ENCODE data around the gene MEF2C.
"Not testable (repeated sequence)": the region's sequence is repeated elsewhere in the genome, so short reads cannot be mapped to it uniquely, and the experiment has no call there.

The MEF2C gene

DNA sequence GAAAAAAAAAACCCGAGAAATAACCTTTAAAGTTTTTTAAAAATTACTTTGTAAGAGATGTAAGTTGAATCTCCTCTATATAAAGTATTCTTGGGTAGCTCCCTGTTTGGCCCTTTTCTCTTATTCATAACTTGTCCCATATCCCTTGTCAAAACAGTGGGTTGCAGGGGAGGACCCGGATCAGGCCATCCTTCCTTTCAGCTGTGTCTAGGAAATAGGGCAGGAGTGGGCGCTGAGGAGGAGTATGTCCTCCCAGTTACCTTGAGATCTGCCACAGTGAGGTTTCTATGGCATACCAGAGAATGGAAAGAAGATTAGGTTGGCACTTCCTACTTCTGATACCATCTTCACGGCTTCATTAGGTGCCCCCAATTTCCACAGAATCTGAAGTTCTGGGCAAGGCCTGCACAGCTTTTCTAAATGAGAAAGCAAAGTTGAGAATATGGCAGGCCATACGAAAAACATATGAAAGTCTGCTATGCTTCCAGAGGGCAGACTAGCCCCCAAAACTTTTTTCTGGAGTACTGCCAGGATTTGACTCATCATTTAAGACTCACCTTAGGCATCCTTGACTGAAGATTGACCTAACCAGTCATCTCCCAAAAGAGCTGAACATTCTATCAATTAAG lies 20.3 kb downstream of the MEF2C start:
- no peak for DNase-seq (ENCODE audit: low spot score)

GRCh38 chr5:88861231-88861630 lies 21.8 kb downstream of the MEF2C start:
- no peak for DNase-seq (ENCODE audit: low spot score)

DNA sequence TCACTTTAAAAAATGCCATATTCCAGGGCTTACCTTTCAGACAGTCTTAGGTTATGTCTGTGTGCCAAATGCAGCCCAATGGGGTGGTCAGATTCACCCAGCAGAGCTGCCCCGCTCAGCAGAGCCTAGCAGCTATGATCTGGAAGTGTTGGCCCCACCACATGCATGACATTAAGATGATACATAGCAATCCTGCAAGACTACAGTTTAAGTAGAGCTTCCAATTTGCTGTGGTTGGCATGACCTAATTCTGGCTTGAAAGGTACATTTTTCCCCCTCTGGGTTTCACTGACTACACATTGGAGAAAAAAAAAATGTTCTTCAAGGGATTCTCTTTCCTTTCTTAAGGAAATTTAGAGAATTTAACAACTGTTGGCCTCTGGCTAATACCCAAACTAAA lies 22.5 kb downstream of the MEF2C start:
- DNase-seq (ENCODE audit: low spot score): no peak

DNA sequence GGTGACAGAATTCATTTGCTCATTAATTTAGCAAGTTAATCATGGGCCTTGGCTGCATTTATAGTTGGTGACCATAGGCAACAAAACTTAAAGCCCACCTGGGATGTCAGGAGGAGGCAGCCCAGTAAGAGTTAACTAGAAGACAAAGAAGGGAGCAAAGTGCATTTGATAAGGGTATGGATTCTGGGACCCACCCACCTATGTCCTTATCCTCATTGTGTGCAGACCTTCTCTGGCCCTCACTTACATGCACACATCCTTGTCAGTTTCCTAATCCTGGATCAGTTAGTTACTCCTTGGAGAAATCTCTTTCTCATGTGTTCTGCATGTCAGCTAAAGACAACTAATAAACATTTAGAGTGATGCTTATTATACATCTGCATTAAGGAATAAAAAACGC lies 24.6 kb downstream of the MEF2C start:
- DNase-seq (ENCODE audit: low spot score): no peak

DNA sequence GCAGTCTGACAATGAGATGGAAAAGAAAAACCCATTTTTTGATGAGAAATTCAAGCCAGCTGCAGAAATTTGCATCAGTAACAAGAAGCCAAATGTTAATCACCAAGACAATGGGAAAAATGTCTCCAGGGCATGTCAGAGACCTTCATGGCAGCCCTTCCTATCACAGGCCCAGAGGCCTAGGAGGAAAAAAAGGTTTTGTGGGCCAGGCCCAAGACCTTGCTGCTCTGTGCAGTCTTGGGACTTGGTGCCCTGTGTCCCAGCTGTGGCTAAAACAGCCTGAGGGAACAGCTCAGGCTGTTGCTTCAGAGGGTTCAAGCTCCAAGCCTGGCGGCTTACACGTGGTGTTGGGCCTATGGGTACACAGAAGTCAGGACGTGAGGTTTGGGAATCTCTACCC lies 26.6 kb downstream of the MEF2C start:
- not testable (repeated sequence) for DNase-seq (ENCODE audit: low spot score)

GRCh38 chr5:88854769-88855168 lies 28.2 kb downstream of the MEF2C start:
- no peak for DNase-seq (ENCODE audit: low spot score)

DNA sequence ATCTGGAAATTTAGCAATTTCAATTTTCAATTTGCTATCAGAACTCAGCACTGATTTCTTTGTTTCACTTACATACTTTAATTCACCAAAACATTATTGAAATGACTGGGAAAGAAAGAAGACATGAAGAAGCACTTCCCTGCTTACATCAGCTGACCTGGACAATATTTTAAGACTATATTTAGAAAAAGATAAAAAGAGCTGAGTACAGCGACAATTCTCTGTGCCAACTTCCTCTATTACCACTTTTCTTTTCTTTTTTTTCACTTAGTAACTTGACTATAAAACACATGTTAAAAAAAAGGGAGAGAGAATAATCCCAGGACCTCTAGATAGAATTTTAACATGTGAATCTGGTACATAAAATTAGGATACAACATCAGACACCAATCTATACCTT lies 35.6 kb downstream of the MEF2C start:
- DNase-seq (ENCODE audit: low spot score): no peak

DNA sequence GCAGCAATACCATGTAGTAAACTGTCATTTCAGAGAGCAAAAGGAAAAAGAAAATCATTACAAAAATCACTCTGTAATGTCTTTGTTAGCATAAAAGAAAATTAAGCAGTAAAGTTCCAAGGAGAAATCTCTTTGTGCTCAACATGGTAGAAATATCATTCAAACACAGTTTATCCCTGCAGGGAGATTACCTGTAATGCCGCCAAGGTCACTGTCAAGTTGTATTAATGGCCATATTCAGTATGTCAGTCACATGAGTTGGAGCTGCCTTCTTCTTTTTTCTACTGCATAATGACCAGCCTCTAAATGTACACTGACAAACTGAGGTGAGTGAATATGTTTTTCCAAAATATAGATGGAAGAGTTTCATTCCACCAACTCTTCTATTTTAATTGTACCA lies 36.5 kb downstream of the MEF2C start:
- no peak for DNase-seq (ENCODE audit: low spot score)

- DNase-seq (ENCODE audit: low spot score): no peak
Measured at GRCh38 chr5:88845081-88845697, 37.8 kb downstream of the MEF2C start.

- DNase-seq (ENCODE audit: low spot score): no peak
Measured at GRCh38 chr5:88842784-88843183, 40.2 kb downstream of the MEF2C start.

GRCh38 chr5:88841212-88841611 lies 41.8 kb downstream of the MEF2C start:
- DNase-seq (ENCODE audit: low spot score): no peak

- DNase-seq (ENCODE audit: low spot score): no peak
Measured at GRCh38 chr5:88840495-88840894, 42.5 kb downstream of the MEF2C start.

DNA sequence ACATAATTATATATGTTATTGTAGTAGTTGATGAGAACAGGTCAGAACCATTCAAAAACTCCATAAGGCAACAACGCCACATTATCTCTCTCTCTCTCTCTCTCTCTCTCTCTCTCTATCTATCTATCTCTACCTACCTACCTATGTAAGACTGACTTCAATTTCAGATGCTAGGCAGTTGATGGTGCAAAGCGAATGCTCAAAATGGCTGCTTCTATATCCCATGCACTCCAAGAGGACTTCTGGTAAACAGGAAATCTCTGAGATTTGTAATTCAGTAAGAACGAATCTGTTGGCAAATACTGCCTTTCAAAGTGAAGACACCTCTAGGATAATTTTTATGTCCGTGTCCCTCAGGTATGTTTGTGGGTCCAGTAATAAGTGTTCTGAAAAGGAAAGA lies 43.7 kb downstream of the MEF2C start:
- DNase-seq (ENCODE audit: low spot score): no peak

DNA sequence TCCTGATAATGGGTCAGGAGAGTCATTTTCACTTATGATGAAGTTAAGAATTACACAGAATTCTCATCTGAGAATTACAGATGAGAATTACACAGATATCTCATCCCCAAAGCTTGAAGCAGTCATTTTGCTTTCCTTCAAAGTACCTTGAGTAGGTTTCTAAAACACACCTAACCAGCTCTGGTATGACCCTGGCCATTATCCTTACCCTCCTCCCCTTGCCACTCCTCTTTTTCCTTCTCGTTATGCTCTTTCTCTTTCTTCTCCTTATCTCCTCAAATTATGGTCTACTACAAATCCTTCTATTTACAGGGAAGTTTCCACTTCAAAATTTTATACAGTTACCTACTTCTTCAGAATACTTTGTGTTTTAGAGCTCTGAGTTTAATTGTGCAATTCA lies 44.5 kb downstream of the MEF2C start:
- no peak for DNase-seq (ENCODE audit: low spot score)

GRCh38 chr5:88837817-88838216 lies 45.2 kb downstream of the MEF2C start:
- no peak for DNase-seq (ENCODE audit: low spot score)

DNA sequence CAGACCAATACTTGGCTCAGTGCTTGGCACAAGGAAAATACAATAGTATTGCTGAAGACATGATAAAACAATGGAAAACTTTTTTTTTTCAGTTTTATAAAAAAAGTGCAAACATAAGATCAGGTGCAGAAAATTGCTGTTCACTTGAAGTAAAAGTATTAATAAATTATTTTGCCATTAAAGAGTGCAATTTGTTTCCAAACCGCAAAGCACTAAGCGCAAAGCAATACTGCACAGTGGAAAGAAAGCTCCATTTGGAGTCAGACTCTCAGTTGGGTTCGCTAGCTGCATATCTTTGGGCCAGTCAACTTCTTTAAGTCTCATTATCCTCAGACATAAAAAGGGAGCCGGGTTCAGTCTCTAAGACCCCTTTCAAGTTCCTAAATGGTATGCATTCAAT lies 45.8 kb downstream of the MEF2C start:
- no peak for DNase-seq (ENCODE audit: low spot score)

- no peak for DNase-seq (ENCODE audit: low spot score)
Measured at GRCh38 chr5:88836195-88836838, 46.7 kb downstream of the MEF2C start.

DNA sequence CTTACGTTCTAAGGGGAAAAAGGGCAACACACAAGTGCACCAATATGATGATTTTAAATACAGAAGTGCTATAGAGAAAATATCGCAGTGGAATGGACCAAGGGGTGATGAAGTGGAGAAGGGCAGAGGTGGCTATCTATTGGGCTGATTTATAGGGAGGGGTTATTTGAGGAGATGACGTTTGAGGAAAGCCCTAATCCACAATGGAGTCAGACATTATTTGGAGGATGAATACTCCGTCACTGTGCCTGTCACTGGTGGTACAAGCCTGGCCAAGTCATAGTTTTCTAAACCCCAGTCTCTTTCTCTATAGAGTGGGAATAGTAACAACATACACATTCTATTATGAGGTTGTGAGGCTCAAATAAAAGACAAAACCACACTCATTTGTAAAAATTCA lies 48.5 kb downstream of the MEF2C start:
- no peak for DNase-seq (ENCODE audit: low spot score)

DNA sequence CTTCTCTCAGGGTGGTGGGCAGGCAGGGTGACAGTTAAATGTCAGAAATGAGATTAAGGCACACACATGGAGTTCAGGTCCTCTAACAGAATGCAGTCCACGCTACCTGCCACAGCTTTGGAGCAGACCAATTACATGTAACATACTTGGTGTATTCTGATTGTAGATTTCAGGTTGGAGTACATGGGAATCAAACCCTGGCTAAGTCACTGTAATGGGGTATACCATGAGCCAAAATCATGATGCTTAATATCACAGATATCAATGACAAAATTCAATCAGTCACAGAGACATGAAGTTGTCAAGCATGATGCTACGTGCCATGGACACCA lies 48.9 kb downstream of the MEF2C start:
- no peak for DNase-seq (ENCODE audit: low spot score)

DNA sequence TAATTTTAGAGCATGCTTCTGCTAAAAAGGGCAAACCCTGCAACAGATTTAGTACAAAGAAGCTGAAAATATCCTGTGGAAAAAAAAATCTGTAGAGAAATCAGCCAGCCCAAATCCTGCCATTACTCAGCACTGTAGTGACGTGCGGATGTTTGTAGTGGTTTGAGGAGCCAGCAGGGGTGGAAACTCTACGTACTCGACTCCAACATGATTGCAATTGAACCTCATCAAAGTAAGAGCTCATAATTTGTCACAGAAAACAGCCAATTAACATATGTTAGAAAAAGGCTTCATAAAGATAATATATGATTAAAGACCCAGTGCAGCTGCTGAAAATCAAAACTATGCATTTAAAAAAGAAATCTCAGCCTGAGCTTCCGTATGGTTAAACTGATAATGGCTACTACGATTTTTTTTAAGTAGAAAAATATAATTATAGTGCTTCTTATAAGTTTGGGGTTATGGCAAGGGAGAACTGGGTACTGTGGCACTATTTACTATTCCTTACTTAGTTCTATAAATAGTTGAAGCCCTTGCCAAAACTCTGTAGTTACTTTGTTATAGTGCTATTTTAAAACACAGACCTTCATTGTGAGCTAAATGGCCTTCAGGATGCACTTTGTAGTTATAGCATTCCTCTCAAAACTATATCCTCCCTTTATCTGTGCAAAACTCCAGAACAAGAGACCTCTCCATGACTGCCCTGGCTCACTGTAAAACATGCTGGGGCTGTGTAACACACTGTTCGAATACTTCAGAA lies 49.4 kb downstream of the MEF2C start:
- DNase-seq (ENCODE audit: low spot score): no peak

DNA sequence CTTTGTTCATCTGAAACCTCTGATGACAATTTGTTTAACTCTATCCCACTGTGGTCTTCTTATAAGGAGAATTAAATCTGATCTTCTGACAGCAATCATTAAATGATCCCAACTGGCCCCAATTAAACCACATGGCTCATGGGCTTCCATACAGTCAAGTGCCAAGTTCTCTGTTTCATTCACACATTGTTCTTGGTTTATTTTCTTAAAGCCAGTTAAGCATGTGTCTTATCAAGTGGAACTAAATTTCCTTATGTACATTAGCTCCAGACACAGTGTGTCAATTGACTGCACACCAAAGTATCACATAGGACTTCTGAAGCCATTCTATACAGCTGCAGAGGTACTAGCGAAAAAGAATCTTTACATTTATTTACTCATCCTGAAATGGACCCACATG lies 51.2 kb downstream of the MEF2C start:
- DNase-seq (ENCODE audit: low spot score): no peak

DNA sequence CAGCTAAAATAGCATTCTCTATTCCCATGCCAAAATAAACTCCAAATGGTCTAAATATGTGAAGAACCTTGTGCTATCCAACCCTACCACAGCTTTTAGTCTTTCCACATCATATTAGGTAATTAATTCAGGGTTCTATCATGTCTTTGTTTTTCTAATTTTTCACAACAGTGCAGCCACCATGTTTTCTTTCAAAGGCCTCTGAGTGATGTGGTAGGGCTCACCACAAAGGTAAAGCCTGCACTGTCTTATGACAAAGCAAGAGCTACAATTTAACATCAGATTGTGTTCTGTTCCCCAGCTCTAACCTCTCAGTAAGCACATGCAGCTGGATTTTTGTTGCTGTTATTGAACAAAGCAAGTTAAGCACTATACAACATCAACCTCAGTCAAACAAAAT lies 52.4 kb downstream of the MEF2C start:
- no peak for DNase-seq (ENCODE audit: low spot score)

- no peak for DNase-seq (ENCODE audit: low spot score)
Measured at GRCh38 chr5:88829775-88830174, 53.2 kb downstream of the MEF2C start.

Data from cerebellar cortex (tissue), 1 donor.